GM06990 (cell line): Measurements from ENCODE around the gene MAGI1.
A peak's percentile ranks its signal among the peaks of the same experiment; 100 is the strongest.

Source experiments
- DNase-seq: peaks from one replicate; pipeline ENCODE4 v3.0.0-alpha.2; 2011; ENCODE audit not compliant: insufficient read length; ENCODE audit errors: extremely low read depth
- H3K27me3 ChIP-seq: replicated peaks from 2 replicates; pipeline ENCODE4 v1.6.0; 2011; ENCODE audit warnings: low read length; ENCODE audit not compliant: control insufficient read depth, insufficient read depth
- H3K36me3 ChIP-seq: 2 replicates; pipeline ENCODE4 v1.5.1; 2011; ENCODE audit warnings: low read length; ENCODE audit not compliant: control insufficient read depth, insufficient read depth
- H3K4me3 ChIP-seq: replicated peaks from 2 replicates; pipeline ENCODE4 v1.5.1; 2011; ENCODE audit warnings: low read depth, mild to moderate bottlenecking, control low read depth, low read length
- TF ChIP-seq, protein P1 (sequence below): IDR thresholded peaks from 2 replicates; pipeline ENCODE4 v1.5.1; 2011; ENCODE audit warnings: low read length, control low read depth, mild to moderate bottlenecking, inconsistent platforms; ENCODE audit not compliant: insufficient read depth, poor library complexity, severe bottlenecking

Gene MAGI1

DNA sequence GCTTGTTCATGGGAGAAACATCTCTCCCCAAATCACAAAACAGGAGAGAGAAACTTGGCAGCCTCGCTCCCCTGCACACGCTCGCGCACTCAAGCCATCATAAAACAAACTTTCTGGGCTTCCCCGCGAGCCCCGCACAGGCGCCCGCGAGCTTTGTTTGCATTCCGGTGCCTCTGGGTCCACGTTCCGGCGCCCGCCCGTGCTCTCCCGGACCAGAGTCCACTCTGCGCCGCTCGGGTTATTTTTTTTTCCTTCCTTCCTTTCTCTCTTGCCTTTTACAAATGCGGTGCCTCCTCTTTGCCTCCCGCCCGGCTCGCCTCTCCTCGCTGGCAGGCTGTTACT is 363 bp downstream of the MAGI1 start:
- no peaks in the 10 kb centered on the region for H3K36me3 ChIP-seq
- peak overlapping the region; percentile 64 for H3K4me3 ChIP-seq
- TF ChIP-seq, protein P1, sequence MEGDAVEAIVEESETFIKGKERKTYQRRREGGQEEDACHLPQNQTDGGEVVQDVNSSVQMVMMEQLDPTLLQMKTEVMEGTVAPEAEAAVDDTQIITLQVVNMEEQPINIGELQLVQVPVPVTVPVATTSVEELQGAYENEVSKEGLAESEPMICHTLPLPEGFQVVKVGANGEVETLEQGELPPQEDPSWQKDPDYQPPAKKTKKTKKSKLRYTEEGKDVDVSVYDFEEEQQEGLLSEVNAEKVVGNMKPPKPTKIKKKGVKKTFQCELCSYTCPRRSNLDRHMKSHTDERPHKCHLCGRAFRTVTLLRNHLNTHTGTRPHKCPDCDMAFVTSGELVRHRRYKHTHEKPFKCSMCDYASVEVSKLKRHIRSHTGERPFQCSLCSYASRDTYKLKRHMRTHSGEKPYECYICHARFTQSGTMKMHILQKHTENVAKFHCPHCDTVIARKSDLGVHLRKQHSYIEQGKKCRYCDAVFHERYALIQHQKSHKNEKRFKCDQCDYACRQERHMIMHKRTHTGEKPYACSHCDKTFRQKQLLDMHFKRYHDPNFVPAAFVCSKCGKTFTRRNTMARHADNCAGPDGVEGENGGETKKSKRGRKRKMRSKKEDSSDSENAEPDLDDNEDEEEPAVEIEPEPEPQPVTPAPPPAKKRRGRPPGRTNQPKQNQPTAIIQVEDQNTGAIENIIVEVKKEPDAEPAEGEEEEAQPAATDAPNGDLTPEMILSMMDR: no peak
- no peaks in the 10 kb centered on the region; the same call in none of the 2 replicates for H3K27me3 ChIP-seq
- DNase-seq: no peak

DNA sequence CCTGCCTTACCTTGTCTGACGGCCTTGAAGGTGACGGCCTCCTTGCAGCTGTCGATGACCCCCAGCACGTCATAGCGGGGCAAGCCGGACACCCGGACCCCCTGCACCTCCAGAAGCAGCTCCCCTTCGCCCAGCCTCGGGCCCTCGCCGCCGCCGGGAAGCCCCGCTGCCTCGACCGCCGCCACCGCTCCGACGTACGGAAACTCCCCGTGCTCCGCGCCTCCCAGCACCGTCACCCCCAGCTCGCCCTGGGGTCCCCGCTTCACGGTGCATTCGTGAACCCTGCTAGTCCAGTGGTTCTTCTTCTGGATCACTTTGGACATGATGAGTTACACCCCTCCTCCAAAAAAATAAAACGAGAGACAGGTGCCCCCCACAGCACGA is 740 bp downstream of the MAGI1 start:
- DNase-seq: peak; percentile 48
- peak overlapping the region; percentile 64 for H3K4me3 ChIP-seq
- H3K36me3 ChIP-seq: no peaks in the 10 kb centered on the region
- no peaks in the 10 kb centered on the region; the same call in none of the 2 replicates for H3K27me3 ChIP-seq
- TF ChIP-seq, protein P1: no peak

DNA sequence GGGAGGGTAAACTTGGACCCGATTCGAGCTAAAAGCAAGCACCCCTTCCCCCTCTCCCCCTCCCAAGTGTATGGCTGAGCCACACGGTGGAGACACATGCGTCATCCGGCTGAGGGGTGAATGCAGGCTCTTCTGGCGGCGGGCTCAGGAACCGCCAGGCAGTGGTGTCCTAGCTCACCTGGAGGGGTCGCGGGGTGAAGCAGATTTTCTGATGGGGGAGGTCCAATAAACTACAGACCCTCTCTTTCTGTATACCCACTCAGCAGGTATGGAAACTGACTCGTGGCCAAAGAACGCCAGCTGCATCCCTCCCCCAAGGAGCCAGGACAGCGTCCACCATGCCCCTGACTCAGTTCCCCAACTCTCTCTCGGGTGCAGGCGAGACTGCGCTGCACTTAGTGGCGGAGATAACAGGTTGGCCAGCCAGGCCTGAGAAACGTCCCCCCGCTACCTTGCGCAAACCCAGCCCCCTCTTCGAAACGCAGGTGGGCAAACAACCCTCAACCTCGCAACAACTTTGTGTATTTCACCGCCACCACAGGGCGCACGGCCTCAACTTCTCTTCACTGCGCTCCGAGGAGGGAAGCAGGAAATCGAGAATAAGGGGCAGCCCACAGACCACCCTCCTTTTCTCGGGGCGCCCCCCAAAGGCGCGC is 1.3 kb downstream of the MAGI1 start:
- peak overlapping the region; percentile 64 for H3K4me3 ChIP-seq
- TF ChIP-seq, protein P1: no peak
- no peaks in the 10 kb centered on the region; the same call in none of the 2 replicates for H3K27me3 ChIP-seq
- no peaks in the 10 kb centered on the region for H3K36me3 ChIP-seq
- DNase-seq: peak; percentile 26

DNA sequence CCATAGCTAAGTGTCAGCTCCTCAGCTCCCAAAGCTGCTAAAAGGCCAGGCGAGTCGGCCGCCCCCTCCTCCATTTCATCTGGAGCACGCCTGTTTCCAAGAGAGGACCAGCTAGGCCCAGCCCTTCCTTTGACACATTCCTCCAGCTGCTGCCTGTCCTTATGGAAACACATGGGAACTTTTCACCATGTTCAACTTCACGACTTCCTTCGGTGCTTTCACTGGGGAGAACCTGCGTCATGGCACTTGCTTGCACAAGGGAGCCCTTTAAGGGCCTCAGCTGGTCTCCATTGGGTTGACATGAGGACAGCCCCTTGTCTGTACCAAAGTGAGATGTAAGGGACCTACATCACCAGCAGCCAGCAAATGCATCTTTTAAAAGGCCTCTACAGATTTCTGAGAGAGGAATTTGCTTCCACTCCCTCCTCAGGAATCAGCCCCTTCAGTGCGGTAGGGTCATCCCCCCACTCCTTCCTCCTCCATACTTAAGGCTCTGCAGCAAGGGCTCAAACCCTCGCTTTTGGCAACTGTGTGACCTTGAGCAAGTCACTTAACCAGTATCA is 2.1 kb downstream of the MAGI1 start:
- TF ChIP-seq, protein P1: no peak
- Histone ChIP-seq H3K4me3 (no peak overlapping the region), H3K36me3 (no peaks in the 10 kb centered on the region), H3K27me3 (no peaks in the 10 kb centered on the region; the same call in none of the 2 replicates)
- no peak for DNase-seq

DNA sequence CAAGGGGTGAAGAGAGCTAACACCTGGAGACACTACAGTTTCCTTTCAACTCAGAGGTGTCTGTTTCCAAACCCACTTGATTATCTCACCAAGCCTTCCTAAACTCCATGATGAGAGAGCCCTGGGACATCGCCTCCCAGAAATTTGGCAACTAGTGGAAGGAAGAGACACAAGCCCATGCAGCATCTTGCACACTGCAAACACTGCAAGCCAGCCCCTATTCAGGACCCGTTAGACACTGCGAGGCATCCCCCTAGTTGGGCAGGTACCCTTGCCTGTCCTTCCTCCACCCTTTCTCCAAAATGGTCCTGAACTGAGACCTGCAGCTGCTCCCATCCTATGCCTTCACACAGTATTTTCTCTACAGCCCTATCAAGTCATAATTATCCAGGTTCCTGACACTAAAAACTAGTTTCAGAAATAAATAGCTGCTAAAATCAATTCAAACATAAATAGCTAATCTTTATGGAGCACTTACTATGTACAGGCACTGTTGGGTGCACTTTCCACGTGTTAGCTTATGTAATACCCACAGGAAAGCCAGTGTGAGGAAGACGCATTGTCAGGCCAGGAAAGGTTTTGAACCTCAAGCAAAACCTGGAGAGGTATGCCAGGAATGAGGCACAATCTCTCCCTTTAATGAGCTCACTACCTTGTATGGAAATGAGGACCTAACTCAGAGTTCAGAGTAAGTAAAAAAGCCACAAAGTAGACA is 2.8 kb downstream of the MAGI1 start:
- Histone ChIP-seq H3K27me3 (no peaks in the 10 kb centered on the region; the same call in none of the 2 replicates), H3K36me3 (no peaks in the 10 kb centered on the region), H3K4me3 (no peak overlapping the region)
- no peak for DNase-seq
- TF ChIP-seq, protein P1: no peak
